ENCODE measurements around the gene TRAK2. TPM values are rescaled to one million over a fixed set of nuclear protein-coding genes. Genes with fewer than 3 reads are reported as not detected.
A peak's percentile ranks its signal among the peaks of the same experiment; 100 is the strongest.

Gene TRAK2
- polyA plus RNA-seq, 2 donors, result 5.2 to 9.3 TPM

DNA sequence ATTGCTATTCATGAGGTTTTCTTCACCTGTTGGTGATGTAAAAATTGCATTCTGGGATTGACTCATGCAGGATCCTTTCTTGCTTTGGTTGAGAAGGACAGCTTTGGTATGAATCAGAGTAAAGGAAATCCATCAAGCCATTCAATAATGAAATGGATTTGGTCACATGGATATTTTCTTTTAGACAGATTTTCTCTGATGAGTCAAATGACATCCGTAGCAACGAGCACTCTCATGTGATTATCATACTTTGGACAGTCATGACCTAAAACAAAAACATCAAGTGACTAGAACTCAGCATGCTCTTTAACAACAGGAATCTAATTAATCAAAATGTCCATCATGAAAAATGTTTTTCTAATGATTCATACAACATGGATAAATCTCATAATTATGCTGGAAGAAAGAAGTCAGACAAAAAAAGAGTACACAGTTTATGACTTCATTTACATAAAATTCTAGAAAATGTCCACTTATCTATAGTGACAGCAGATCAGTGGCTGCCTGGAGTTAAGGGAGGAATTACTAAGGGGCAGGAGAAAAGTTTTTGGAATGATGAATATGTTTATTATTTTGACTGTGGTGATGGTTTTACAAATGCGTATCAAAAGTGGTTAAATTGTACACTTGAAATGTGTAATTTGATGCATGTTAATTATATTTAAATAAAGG lies 30.7 kb downstream of the TRAK2 start:
- Histone ChIP-seq H3K9me3 (ENCODE audit: control insufficient read depth in 2 of 2, insufficient read depth in 1 of 2, low read depth in 1 of 2, low read length in 1 of 2) (no peaks in the 10 kb centered on the region), H3K27ac (ENCODE audit: low read depth in 2 of 2, low read length in 1 of 2) (no peak overlapping the region), H3K36me3 (ENCODE audit: control insufficient read depth in 2 of 2, insufficient read depth in 2 of 2, low read length in 1 of 2) (no peaks in the 10 kb centered on the region), H3K4me1 (ENCODE audit: control insufficient read depth in 2 of 2, insufficient read depth in 2 of 2, low read length in 1 of 2) (no peaks in the 10 kb centered on the region), H3K27me3 (ENCODE audit: control insufficient read depth in 1 of 2, insufficient read depth in 2 of 2, low read length in 2 of 2) (no peaks in the 10 kb centered on the region), H3K4me3 (ENCODE audit: low read depth in 1 of 2, low read length in 2 of 2) (no peak overlapping the region)
- WGBS, 2 donors, result 43 to 57% methylated on average over 3 of the region's 3 CpGs

DNA sequence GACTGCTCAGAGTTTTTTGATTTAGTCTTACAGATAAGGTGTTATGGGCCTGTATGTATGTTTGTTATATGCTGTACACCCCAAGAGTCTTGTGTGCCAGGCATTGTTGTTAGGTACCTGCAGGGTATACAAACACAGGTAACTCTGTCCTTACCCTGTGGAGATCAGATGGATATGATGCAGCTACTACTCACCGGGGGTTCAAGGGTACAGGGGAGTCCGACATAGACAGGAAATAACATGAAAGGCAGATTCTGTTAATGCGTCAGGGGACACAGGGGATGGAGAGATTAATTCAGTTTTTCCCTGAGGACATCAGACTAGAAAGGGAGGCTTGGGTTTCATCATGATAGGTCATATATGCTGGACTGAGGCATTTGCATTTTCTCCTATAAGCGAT lies 31.3 kb downstream of the TRAK2 start:
- no peaks in the 10 kb centered on the region for H3K4me1 ChIP-seq (ENCODE audit: control insufficient read depth in 2 of 2, insufficient read depth in 2 of 2, low read length in 1 of 2)
- H3K27ac ChIP-seq (ENCODE audit: low read depth in 2 of 2, low read length in 1 of 2), result peak overlapping the region in 1 of 2 donors; percentile 7
- no peak overlapping the region for H3K4me3 ChIP-seq (ENCODE audit: low read depth in 1 of 2, low read length in 2 of 2)
- H3K27me3 ChIP-seq (ENCODE audit: control insufficient read depth in 1 of 2, insufficient read depth in 2 of 2, low read length in 2 of 2), result no peaks in the 10 kb centered on the region
- H3K9me3 ChIP-seq (ENCODE audit: control insufficient read depth in 2 of 2, insufficient read depth in 1 of 2, low read depth in 1 of 2, low read length in 1 of 2), result no peaks in the 10 kb centered on the region
- WGBS, 2 donors, result 91 to 92% methylated on average over 4 of the region's 4 CpGs
- no peaks in the 10 kb centered on the region for H3K36me3 ChIP-seq (ENCODE audit: control insufficient read depth in 2 of 2, insufficient read depth in 2 of 2, low read length in 1 of 2)

DNA sequence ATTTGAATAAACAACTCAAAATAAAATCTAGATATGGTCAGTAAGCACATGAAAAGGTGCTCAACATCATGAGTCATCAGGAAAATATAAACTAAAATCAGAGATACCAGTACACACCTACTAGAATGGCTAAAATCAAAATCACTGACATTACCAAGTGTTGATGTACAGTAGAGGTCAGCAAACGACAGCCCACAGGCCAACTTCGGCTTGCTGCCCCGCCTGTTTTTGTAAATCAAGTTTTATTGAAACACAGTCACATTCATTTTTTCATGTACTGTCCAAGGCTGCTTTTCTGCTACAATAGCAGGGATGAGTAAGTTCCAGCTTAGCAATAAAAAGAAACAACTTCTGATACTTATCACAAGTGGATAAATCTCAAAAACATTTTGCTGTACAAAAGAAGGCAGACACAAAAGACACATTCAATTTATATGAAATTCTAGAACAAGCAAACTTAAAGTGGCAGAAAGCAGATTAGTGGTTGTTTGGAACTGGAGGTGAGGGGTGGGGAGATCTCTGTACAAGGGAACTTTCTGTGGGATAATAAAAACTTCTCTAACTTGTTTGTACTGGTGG lies 32.1 kb downstream of the TRAK2 start:
- 53 to 62% methylated on average over 3 of the region's 3 CpGs for WGBS, 2 donors
- Histone ChIP-seq H3K27ac (ENCODE audit: low read depth in 2 of 2, low read length in 1 of 2) (peak overlapping the region in 1 of 2 donors; percentile 31), H3K36me3 (ENCODE audit: control insufficient read depth in 2 of 2, insufficient read depth in 2 of 2, low read length in 1 of 2) (no peaks in the 10 kb centered on the region), H3K9me3 (ENCODE audit: control insufficient read depth in 2 of 2, insufficient read depth in 1 of 2, low read depth in 1 of 2, low read length in 1 of 2) (no peaks in the 10 kb centered on the region), H3K27me3 (ENCODE audit: control insufficient read depth in 1 of 2, insufficient read depth in 2 of 2, low read length in 2 of 2) (no peaks in the 10 kb centered on the region), H3K4me1 (ENCODE audit: control insufficient read depth in 2 of 2, insufficient read depth in 2 of 2, low read length in 1 of 2) (no peaks in the 10 kb centered on the region), H3K4me3 (ENCODE audit: low read depth in 1 of 2, low read length in 2 of 2) (no peak overlapping the region)

DNA sequence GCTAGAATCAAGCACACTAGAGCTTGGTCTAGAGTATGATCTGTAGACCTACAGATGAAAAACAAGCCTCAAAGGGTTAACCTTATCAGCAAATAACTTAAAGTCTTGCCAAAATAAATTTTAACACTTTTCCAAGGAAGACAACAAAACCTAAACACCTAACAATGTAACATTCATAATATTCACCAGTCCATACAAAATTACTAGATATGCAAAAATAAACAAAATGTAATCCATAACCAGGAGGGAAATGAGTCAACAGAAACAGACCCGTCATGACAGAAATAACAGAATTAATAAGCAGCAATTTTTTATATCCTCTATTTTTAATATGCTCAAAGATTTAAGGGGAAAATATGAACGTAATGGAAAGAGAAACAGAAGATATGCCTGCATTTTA lies 36.1 kb downstream of the TRAK2 start:
- H3K4me1 ChIP-seq (ENCODE audit: control insufficient read depth in 2 of 2, insufficient read depth in 2 of 2, low read length in 1 of 2), result no peaks in the 10 kb centered on the region
- H3K27ac ChIP-seq (ENCODE audit: low read depth in 2 of 2, low read length in 1 of 2), result no peak overlapping the region

DNA sequence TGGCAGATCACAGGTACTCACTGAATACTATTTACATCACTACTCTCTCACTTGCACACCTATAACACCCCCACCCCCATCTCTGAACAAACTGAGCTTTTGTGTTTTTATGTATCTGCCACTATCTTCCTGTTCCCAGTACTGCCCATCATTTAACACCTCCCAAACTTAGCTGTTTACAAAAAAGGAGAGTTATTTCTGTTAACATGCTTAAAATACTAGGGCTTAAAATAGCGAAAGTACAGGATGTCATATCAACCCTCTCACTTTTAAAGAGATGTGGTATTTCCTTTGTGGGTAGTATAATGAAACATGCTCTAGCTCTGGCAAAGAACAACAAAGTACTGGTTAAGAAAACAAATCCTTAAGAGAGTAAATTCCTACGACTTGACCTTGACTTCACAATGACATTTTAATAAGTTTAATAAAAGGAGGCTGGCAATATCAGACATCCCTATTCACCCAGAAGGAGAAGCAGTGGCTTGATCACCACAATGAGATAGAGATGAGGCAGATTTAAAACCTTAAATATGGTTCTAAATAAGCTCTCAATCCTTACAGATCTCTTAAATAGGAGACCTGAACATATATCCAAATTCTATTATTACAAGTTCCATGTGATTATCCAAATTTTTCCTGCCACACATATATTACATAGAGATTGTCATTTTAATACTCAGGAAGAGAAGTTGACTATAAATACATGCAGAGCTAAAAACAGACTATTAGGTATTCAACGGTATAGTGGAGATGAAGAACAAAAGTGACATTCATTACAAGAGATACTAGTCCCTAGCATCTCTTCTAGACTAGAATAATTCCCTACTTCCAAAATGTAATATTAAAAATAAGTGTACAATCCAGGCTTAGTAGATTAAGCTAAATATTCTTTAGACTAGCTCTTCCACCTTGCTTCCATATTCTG lies 36.9 kb downstream of the TRAK2 start:
- Histone ChIP-seq H3K4me3 (ENCODE audit: low read depth in 1 of 2, low read length in 2 of 2) (no peak overlapping the region), H3K36me3 (ENCODE audit: control insufficient read depth in 2 of 2, insufficient read depth in 2 of 2, low read length in 1 of 2) (no peaks in the 10 kb centered on the region), H3K9me3 (ENCODE audit: control insufficient read depth in 2 of 2, insufficient read depth in 1 of 2, low read depth in 1 of 2, low read length in 1 of 2) (no peaks in the 10 kb centered on the region), H3K27me3 (ENCODE audit: control insufficient read depth in 1 of 2, insufficient read depth in 2 of 2, low read length in 2 of 2) (no peaks in the 10 kb centered on the region), H3K27ac (ENCODE audit: low read depth in 2 of 2, low read length in 1 of 2) (no peak overlapping the region), H3K4me1 (ENCODE audit: control insufficient read depth in 2 of 2, insufficient read depth in 2 of 2, low read length in 1 of 2) (no peaks in the 10 kb centered on the region)
- WGBS, 2 donors, result 36 to 43% methylated on average over 3 of the region's 3 CpGs

More for the DNA sequence above, 36.1 kb downstream of the TRAK2 start:
- Histone ChIP-seq H3K36me3 (ENCODE audit: control insufficient read depth in 2 of 2, insufficient read depth in 2 of 2, low read length in 1 of 2) (no peaks in the 10 kb centered on the region), H3K4me3 (ENCODE audit: low read depth in 1 of 2, low read length in 2 of 2) (no peak overlapping the region), H3K9me3 (ENCODE audit: control insufficient read depth in 2 of 2, insufficient read depth in 1 of 2, low read depth in 1 of 2, low read length in 1 of 2) (no peaks in the 10 kb centered on the region), H3K27me3 (ENCODE audit: control insufficient read depth in 1 of 2, insufficient read depth in 2 of 2, low read length in 2 of 2) (no peaks in the 10 kb centered on the region)
- WGBS, 2 donors, result 5 to 25% methylated on average over 2 of the region's 2 CpGs

DNA sequence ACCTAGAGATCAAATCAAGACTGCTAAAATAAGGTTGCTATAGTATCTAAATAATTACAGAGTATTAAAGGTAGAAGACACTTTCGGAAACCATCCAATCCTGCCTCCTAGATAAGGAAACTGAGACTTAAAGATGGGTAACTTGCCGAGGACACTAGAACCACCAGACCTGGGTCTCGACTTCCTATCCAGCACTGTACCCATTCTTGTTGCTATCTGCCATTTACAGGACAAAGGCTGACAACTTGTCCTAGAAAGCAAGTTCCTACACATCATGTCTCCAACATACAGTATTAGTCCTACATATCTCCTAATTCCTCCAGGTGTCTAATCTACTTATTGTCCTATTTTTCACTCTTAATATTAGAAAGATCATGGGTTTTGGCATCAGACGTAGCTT lies 37.7 kb downstream of the TRAK2 start:
- WGBS, 2 donors, result 65 to 68% methylated on average over 4 of the region's 4 CpGs
- Histone ChIP-seq H3K4me1 (ENCODE audit: control insufficient read depth in 2 of 2, insufficient read depth in 2 of 2, low read length in 1 of 2) (no peaks in the 10 kb centered on the region), H3K36me3 (ENCODE audit: control insufficient read depth in 2 of 2, insufficient read depth in 2 of 2, low read length in 1 of 2) (no peaks in the 10 kb centered on the region), H3K9me3 (ENCODE audit: control insufficient read depth in 2 of 2, insufficient read depth in 1 of 2, low read depth in 1 of 2, low read length in 1 of 2) (no peaks in the 10 kb centered on the region), H3K4me3 (ENCODE audit: low read depth in 1 of 2, low read length in 2 of 2) (no peak overlapping the region), H3K27ac (ENCODE audit: low read depth in 2 of 2, low read length in 1 of 2) (no peak overlapping the region), H3K27me3 (ENCODE audit: control insufficient read depth in 1 of 2, insufficient read depth in 2 of 2, low read length in 2 of 2) (no peaks in the 10 kb centered on the region)

DNA sequence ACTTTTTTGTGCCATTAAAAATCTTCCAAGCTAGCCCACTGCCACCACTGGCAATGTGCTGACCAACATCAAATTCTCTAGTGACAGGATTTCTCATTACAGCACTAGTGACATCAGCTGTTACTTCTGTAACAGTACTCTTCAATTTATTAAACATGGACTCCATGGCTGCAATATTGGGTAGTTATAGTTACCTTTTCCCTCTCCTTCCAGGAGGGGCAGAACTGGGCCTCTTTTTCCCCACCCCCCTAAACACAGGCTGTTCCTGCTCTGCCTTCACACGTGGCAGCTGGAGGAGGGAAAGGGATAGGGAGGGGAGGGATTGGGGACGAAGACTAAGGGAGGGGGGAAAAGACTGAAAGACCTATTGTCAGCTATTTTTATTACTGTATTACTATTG lies 38.1 kb downstream of the TRAK2 start:
- Histone ChIP-seq H3K9me3 (ENCODE audit: control insufficient read depth in 2 of 2, insufficient read depth in 1 of 2, low read depth in 1 of 2, low read length in 1 of 2) (no peaks in the 10 kb centered on the region), H3K27ac (ENCODE audit: low read depth in 2 of 2, low read length in 1 of 2) (no peak overlapping the region), H3K4me3 (ENCODE audit: low read depth in 1 of 2, low read length in 2 of 2) (no peak overlapping the region), H3K27me3 (ENCODE audit: control insufficient read depth in 1 of 2, insufficient read depth in 2 of 2, low read length in 2 of 2) (no peaks in the 10 kb centered on the region), H3K36me3 (ENCODE audit: control insufficient read depth in 2 of 2, insufficient read depth in 2 of 2, low read length in 1 of 2) (no peaks in the 10 kb centered on the region), H3K4me1 (ENCODE audit: control insufficient read depth in 2 of 2, insufficient read depth in 2 of 2, low read length in 1 of 2) (no peaks in the 10 kb centered on the region)
- 62 to 74% methylated on average over 2 of the region's 2 CpGs for WGBS, 2 donors

DNA sequence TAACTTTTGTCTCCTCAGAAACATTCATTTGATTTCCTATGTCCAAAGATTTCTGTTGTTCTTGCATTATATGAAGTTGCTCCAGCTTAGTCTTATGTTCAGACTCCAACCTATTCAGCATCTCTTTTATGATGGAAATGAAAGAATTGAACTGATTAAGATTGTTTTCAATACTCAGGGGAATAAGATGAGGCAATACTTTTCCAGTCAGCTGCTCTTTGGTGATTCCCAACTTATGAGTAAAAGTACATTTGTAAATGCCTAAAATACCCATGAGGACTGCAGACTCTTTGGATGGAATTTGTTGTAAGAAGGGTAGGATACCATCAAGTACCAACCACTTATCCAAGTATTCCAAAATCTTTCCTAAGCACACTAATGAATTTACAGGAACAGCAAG lies 39.8 kb downstream of the TRAK2 start:
- no peaks in the 10 kb centered on the region for H3K36me3 ChIP-seq (ENCODE audit: control insufficient read depth in 2 of 2, insufficient read depth in 2 of 2, low read length in 1 of 2)
- no peak overlapping the region for H3K4me3 ChIP-seq (ENCODE audit: low read depth in 1 of 2, low read length in 2 of 2)
- H3K9me3 ChIP-seq (ENCODE audit: control insufficient read depth in 2 of 2, insufficient read depth in 1 of 2, low read depth in 1 of 2, low read length in 1 of 2), result no peaks in the 10 kb centered on the region
- H3K27ac ChIP-seq (ENCODE audit: low read depth in 2 of 2, low read length in 1 of 2), result no peak overlapping the region
- no peaks in the 10 kb centered on the region for H3K4me1 ChIP-seq (ENCODE audit: control insufficient read depth in 2 of 2, insufficient read depth in 2 of 2, low read length in 1 of 2)
- H3K27me3 ChIP-seq (ENCODE audit: control insufficient read depth in 1 of 2, insufficient read depth in 2 of 2, low read length in 2 of 2), result no peaks in the 10 kb centered on the region

DNA sequence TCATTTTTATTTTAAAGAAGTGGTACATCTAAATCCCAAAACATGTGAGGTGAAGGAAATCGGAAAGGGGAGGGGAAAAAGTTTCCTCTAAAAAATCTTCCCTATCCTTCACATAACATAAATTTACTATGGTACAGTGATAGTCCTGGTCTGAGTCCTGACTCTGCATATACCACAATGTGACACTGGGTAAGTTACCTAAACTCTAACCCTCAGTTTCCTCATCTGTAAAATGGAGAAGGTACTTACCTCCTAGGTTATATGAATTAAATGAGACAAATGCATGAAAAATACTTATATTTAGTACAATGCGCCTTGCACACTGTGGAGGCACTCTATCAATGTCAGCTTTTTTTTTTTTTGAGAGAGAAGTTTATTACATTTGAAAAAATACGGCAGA lies 42.3 kb downstream of the TRAK2 start:
- H3K27me3 ChIP-seq (ENCODE audit: control insufficient read depth in 1 of 2, insufficient read depth in 2 of 2, low read length in 2 of 2), result no peaks in the 10 kb centered on the region
- H3K9me3 ChIP-seq (ENCODE audit: control insufficient read depth in 2 of 2, insufficient read depth in 1 of 2, low read depth in 1 of 2, low read length in 1 of 2), result no peaks in the 10 kb centered on the region
- no peaks in the 10 kb centered on the region for H3K36me3 ChIP-seq (ENCODE audit: control insufficient read depth in 2 of 2, insufficient read depth in 2 of 2, low read length in 1 of 2)
- 88 to 92% methylated on average over 3 of the region's 3 CpGs for WGBS, 2 donors
- no peak overlapping the region for H3K27ac ChIP-seq (ENCODE audit: low read depth in 2 of 2, low read length in 1 of 2)
- no peaks in the 10 kb centered on the region for H3K4me1 ChIP-seq (ENCODE audit: control insufficient read depth in 2 of 2, insufficient read depth in 2 of 2, low read length in 1 of 2)
- H3K4me3 ChIP-seq (ENCODE audit: low read depth in 1 of 2, low read length in 2 of 2), result no peak overlapping the region

Data from esophagus (tissue), 2 donors.